GM18861 (cell line): ENCODE data around the gene THYN1.
"Not testable (repeated sequence)": the region's sequence is repeated elsewhere in the genome, so short reads cannot be mapped to it uniquely, and the experiment has no call there.

Experiments
- ATAC-seq: cut with Tn5 transposase; IDR thresholded peaks from one replicate; pipeline ENCODE4 v1.9.1; 2021; ENCODE audit not compliant: unreplicated experiment

The THYN1 gene

GRCh38 chr11:134275534-134276395 lies 22.6 kb upstream of the THYN1 start, which contains the start of gene GLB1L3:
Gene GLB1L3 (plus strand): TSS chr11:134276379. CDS start chr11:134276741, 362 bp downstream.
- ATAC-seq, result peak; percentile 66

DNA sequence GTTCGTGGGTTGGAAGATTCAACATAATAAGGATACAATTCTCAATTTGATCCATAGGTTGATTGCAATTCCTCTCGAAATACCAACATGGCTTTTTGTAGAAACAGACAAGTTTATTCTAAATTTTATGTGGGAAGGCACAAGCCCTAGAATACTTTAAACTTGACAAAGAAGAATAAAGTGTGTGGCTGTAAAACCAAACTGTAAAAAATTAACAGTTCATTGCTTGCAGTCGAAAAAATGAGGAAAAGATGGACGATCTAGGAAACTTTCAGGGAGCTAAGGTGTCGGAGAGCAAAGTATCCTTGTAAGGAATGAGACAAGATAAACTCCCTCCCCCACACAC lies 22.0 kb upstream of the THYN1 start:
- no peak for ATAC-seq

GRCh38 chr11:134273317-134273712 lies 20.2 kb upstream of the THYN1 start:
- ATAC-seq, result no peak

GRCh38 chr11:134272381-134273316 lies 19.5 kb upstream of the THYN1 start:
- no peak for ATAC-seq

DNA sequence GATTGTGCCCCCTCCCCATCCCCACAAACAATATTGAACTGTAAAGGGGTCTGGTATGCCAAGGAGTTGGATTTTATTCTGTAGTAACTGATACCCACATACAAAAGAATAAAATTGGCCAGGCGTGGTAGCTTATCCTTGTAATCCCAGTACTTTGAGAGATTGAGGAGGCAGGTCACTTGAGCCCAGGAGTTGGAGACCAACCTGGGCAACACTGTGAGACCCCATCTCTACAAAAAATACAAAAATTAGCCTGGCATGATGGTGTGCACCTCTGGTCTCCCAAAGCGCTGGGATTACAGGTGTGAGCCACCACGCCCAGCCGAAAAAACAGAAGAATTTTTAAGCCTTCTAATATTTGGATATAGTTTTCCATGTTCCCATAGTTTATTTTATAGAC lies 18.8 kb upstream of the THYN1 start:
- ATAC-seq, result no peak

GRCh38 chr11:134270250-134270714 lies 17.1 kb upstream of the THYN1 start:
- no peak for ATAC-seq

GRCh38 chr11:134267966-134268365 lies 14.8 kb upstream of the THYN1 start:
- no peak for ATAC-seq

DNA sequence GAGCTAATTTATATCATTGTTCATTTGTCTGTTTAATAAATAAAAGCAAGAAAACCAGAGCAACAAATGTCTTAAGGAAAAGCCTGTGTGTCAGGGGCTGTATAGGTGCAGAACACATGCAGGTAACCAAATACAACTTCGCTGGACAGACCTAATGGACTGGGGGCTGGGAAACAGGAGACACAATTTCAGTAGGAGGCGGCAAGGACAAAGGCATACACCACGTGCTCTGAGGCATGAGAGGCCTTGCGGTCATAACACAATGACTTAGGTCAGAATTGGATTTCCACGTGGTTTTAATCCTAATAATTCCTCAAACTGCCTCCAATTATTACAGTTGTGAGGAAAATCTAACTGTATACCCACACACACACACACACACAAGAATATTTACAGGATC lies 14.3 kb upstream of the THYN1 start:
- no peak for ATAC-seq

DNA sequence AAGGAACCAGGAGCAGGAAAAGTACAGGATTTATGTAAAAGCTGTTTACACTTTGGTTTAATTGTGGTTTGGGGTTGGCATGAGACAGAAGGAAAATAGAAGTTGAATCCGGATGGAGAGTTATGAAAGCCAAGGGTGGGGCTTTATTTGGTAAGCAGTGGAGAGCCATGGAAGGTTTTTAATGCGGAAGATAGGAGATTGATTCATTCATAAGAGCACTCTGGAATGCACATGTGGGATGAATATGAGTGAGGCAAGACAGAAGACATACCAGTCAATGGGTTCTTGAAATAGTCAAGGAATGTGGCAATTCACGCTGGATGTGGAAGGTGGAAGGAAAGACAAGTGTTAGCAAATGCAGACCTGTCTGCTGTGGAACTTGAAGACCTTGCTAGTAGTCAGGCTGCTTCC lies 13.7 kb upstream of the THYN1 start:
- no peak for ATAC-seq

- no peak for ATAC-seq
Observed at GRCh38 chr11:134266440-134266839, 13.3 kb upstream of the THYN1 start.

- no peak for ATAC-seq
Observed at GRCh38 chr11:134264966-134265764, 12.0 kb upstream of the THYN1 start.

DNA sequence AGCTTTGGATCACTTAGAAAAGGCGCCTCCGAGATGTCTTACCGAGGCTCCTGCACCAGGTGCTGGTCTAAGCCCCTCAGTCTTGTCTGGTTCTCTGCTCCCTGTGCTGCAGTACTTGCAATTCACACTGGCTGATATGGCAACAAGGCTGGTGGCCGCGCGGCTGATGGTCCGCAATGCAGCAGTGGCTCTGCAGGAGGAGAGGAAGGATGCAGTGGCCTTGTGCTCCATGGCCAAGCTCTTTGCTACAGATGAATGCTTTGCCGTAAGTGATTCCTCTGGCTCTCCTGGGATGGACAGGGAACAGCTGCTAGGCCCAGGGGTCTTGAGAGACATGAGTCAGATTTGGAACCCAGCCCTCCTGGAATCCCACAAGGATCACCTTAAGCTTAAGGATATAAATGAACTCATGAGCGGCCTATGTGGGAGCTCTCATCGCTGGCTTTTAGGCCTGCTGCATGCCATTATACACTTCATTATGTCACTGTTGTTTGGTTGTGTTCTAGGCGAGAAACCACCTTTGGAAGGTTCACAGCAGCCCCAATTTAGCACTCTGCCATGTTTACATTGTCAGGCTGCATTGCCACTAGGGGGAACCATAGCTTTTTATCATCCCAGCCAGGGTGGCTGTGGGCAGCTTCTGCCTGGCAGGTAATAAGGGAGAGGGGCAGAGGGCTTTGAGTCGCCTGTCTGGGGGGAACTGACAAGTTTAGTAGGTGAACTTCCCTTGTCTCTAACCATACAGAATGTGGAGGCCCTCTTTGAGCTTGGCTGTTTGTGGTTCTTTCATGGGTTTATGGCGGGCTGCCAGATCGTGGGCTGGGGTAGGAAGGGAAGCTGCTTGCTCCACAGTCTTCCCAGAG lies 8.7 kb upstream of the THYN1 start:
- ATAC-seq, result no peak

- no peak for ATAC-seq
Observed at GRCh38 chr11:134260983-134261382, 7.8 kb upstream of the THYN1 start.

DNA sequence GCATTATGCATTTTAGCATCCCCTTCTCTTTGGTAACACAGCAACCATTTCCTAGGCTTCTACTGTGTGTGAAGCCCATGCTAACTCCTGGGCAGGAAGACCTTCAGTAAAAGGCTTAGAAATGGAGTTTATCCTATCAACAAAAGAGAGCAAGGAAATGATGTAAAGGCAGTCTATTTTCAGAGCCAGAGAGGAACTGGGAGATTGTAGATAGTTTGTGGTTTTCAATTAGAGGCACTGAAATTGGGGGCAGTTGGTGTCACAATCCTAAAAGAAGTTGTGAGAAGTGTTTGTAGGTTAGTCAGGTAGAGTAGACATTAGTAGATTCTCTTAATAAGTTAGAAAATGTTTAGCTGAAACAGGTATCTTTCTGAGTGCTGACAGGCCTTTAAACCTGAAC lies 7.4 kb upstream of the THYN1 start:
- no peak for ATAC-seq

- no peak for ATAC-seq
Observed at GRCh38 chr11:134258577-134258976, 5.4 kb upstream of the THYN1 start.

GRCh38 chr11:134257101-134257500 lies 3.9 kb upstream of the THYN1 start:
- no peak for ATAC-seq

GRCh38 chr11:134255184-134255561 lies 2.0 kb upstream of the THYN1 start:
- ATAC-seq, result not testable (repeated sequence)

GRCh38 chr11:134254433-134255183 lies 1.5 kb upstream of the THYN1 start:
- no peak for ATAC-seq
